ENCODE measurements around the gene PHEX.
A peak's percentile ranks its signal among the peaks of the same experiment; 100 is the strongest.

Gene PHEX

DNA sequence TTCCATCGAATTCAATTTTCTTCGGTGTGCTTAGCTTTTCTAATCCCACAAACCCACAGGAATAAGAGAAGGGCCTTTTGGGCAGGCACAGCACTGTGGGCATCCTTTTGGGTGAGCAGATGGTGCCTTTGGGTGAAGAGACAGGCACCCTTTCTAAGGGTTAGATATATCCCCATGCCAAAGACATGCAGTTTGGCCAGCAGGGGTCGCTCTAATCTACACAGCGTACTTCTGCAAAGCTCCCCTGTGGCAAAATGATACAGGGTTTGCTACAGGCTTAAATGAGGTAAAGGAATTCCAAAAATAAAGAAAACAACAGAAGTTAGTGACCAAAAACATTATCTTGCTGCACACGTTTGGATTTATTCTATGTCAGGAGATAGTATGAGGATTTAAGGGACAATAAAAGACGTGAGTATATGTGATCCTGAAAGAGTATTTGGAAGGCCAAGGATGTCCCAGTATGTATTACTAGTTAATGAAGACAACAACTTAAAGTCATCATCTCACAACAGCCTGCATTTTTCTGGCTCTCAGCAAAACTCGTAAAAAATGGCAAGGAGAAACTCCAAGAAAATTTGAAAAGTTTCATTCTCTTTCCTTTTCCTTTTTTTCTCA lies 49.5 kb downstream of the PHEX start:
- Histone ChIP-seq H3K36me3 (ENCODE audit: control insufficient read depth in 1 of 2, insufficient read depth in 2 of 2, low read length in 2 of 2) (no peaks in the 10 kb centered on the region), H3K79me1 (ENCODE audit: low read length) (no peaks in the 10 kb centered on the region), H3K4me3 (ENCODE audit: low read depth, low read length) (no peak overlapping the region), H2AFZ (ENCODE audit: insufficient read depth, low read length, poor library complexity) (no peak overlapping the region), H2BK12ac (ENCODE audit: low read length) (no peak overlapping the region), H3K18ac (ENCODE audit: low read length) (no peak overlapping the region), H4K8ac (ENCODE audit: low read depth, low read length) (no peak overlapping the region), H3K23ac (ENCODE audit: low read length) (no peak overlapping the region), H3K9ac (ENCODE audit: low read length) (no peak overlapping the region), H3K14ac (ENCODE audit: low read length) (no peak overlapping the region), H3K4ac (ENCODE audit: low read depth, low read length) (no peak overlapping the region), H3K27ac (ENCODE audit: low read depth, low read length) (no peak overlapping the region), H4K91ac (ENCODE audit: low read depth, low read length) (no peak overlapping the region), H3K79me2 (ENCODE audit: control insufficient read depth, insufficient read depth, low read length, poor library complexity) (no peaks in the 10 kb centered on the region), H3K4me2 (ENCODE audit: low read length) (no peak overlapping the region), H3K27me3 (ENCODE audit: insufficient read depth, low read length) (no peaks in the 10 kb centered on the region), H3K4me1 (ENCODE audit: control insufficient read depth in 1 of 2, insufficient read depth in 2 of 2, low read length in 2 of 2) (no peaks in the 10 kb centered on the region), H2AK5ac (ENCODE audit: low read length) (no peak overlapping the region), H3K9me3 (ENCODE audit: insufficient read depth, low read depth, low read length) (no peaks in the 10 kb centered on the region), H2BK5ac (ENCODE audit: low read depth, low read length, poor library complexity) (no peak overlapping the region), H4K12ac (ENCODE audit: low read depth, low read length) (no peak overlapping the region), H2BK120ac (ENCODE audit: insufficient read depth, low read length, poor library complexity) (no peak overlapping the region)
- DNase-seq, result peak; percentile 23 to 80
- no CpG with 5 or more reads among the region's 7 CpGs for WGBS (ENCODE audit: extremely low coverage, insufficient coverage, insufficient read length)

DNA sequence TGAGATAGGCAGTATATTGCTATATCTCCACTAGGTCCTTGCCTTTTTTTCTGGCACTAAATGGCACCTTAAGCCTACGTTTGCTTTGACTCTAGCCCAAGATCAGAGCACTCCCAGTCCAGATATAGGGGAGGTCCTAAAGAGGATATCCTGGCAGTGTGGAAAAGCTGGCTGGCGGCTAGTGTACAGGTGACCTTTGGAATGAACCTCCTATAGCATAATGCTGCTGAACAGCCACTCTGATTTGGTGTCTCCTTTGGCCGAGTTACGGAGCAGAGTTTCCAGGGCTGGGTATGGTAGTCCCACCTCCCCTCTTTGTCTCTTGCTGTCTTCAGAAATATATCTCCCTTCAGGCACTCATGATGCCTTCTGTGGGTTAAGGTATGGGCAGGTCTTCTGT lies 53.9 kb downstream of the PHEX start:
- H4K12ac ChIP-seq (ENCODE audit: low read depth, low read length), result no peak overlapping the region
- DNase-seq, result no peak
- H3K4ac ChIP-seq (ENCODE audit: low read depth, low read length), result no peak overlapping the region
- H3K9ac ChIP-seq (ENCODE audit: low read length), result no peak overlapping the region
- no peaks in the 10 kb centered on the region for H3K27me3 ChIP-seq (ENCODE audit: insufficient read depth, low read length)
- H3K4me1 ChIP-seq (ENCODE audit: control insufficient read depth in 1 of 2, insufficient read depth in 2 of 2, low read length in 2 of 2), result no peaks in the 10 kb centered on the region
- H4K91ac ChIP-seq (ENCODE audit: low read depth, low read length), result no peak overlapping the region
- no peak overlapping the region for H3K23ac ChIP-seq (ENCODE audit: low read length)
- H2AFZ ChIP-seq (ENCODE audit: insufficient read depth, low read length, poor library complexity), result no peak overlapping the region
- H3K36me3 ChIP-seq (ENCODE audit: control insufficient read depth in 1 of 2, insufficient read depth in 2 of 2, low read length in 2 of 2), result no peaks in the 10 kb centered on the region
- H3K79me1 ChIP-seq (ENCODE audit: low read length), result no peaks in the 10 kb centered on the region
- WGBS (ENCODE audit: extremely low coverage, insufficient coverage, insufficient read length), result no CpG with 5 or more reads among the region's 4 CpGs
- H4K8ac ChIP-seq (ENCODE audit: low read depth, low read length), result no peak overlapping the region
- H2BK120ac ChIP-seq (ENCODE audit: insufficient read depth, low read length, poor library complexity), result no peak overlapping the region
- no peak overlapping the region for H3K4me3 ChIP-seq (ENCODE audit: low read depth, low read length)
- no peak overlapping the region for H3K14ac ChIP-seq (ENCODE audit: low read length)
- no peak overlapping the region for H3K18ac ChIP-seq (ENCODE audit: low read length)
- H3K79me2 ChIP-seq (ENCODE audit: control insufficient read depth, insufficient read depth, low read length, poor library complexity), result no peaks in the 10 kb centered on the region
- H3K9me3 ChIP-seq (ENCODE audit: insufficient read depth, low read depth, low read length), result no peaks in the 10 kb centered on the region
- no peak overlapping the region for H3K4me2 ChIP-seq (ENCODE audit: low read length)
- no peak overlapping the region for H3K27ac ChIP-seq (ENCODE audit: low read depth, low read length)
- H2AK5ac ChIP-seq (ENCODE audit: low read length), result no peak overlapping the region
- no peak overlapping the region for H2BK5ac ChIP-seq (ENCODE audit: low read depth, low read length, poor library complexity)
- no peak overlapping the region for H2BK12ac ChIP-seq (ENCODE audit: low read length)

DNA sequence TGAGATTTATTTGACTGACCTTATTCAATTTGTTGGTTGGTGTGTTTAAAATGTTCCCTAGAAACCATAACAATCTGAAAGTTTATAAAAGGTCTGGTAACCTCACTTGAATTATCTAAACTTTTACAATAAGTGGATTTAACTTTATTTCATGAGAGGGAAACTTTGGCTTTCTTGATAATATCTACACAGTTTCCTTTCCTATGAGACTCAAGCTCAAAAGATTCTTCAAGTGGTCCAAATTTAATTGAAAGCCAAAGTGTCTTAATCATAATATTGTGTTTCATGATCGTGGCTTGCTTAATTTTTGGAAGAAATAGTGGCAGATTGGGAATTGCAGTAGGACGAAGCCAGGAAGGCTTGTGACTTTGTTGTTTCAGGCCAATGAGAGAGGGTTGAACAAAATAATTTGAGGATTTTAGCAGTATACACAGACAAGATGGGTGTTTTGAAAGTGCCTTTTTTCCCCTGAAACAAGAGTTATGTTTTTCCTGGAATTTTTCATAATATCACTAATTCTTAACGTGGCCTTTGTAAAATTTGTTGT lies 55.0 kb downstream of the PHEX start:
- no peaks in the 10 kb centered on the region for H3K4me1 ChIP-seq (ENCODE audit: control insufficient read depth in 1 of 2, insufficient read depth in 2 of 2, low read length in 2 of 2)
- no peaks in the 10 kb centered on the region for H3K36me3 ChIP-seq (ENCODE audit: control insufficient read depth in 1 of 2, insufficient read depth in 2 of 2, low read length in 2 of 2)
- H3K79me2 ChIP-seq (ENCODE audit: control insufficient read depth, insufficient read depth, low read length, poor library complexity), result no peaks in the 10 kb centered on the region
- H2AFZ ChIP-seq (ENCODE audit: insufficient read depth, low read length, poor library complexity), result no peak overlapping the region
- H3K27me3 ChIP-seq (ENCODE audit: insufficient read depth, low read length), result no peaks in the 10 kb centered on the region
- H3K9ac ChIP-seq (ENCODE audit: low read length), result no peak overlapping the region
- H3K18ac ChIP-seq (ENCODE audit: low read length), result no peak overlapping the region
- H3K79me1 ChIP-seq (ENCODE audit: low read length), result no peaks in the 10 kb centered on the region
- no peak overlapping the region for H2BK120ac ChIP-seq (ENCODE audit: insufficient read depth, low read length, poor library complexity)
- H3K23ac ChIP-seq (ENCODE audit: low read length), result no peak overlapping the region
- DNase-seq, result no peak
- no peak overlapping the region for H3K14ac ChIP-seq (ENCODE audit: low read length)
- no peak overlapping the region for H4K12ac ChIP-seq (ENCODE audit: low read depth, low read length)
- no peak overlapping the region for H3K4ac ChIP-seq (ENCODE audit: low read depth, low read length)
- no peak overlapping the region for H4K8ac ChIP-seq (ENCODE audit: low read depth, low read length)
- H3K27ac ChIP-seq (ENCODE audit: low read depth, low read length), result no peak overlapping the region
- WGBS (ENCODE audit: extremely low coverage, insufficient coverage, insufficient read length), result no CpG with 5 or more reads among the region's 3 CpGs
- no peak overlapping the region for H2BK5ac ChIP-seq (ENCODE audit: low read depth, low read length, poor library complexity)
- H2BK12ac ChIP-seq (ENCODE audit: low read length), result no peak overlapping the region
- no peaks in the 10 kb centered on the region for H3K9me3 ChIP-seq (ENCODE audit: insufficient read depth, low read depth, low read length)
- H4K91ac ChIP-seq (ENCODE audit: low read depth, low read length), result no peak overlapping the region
- no peak overlapping the region for H2AK5ac ChIP-seq (ENCODE audit: low read length)
- no peak overlapping the region for H3K4me3 ChIP-seq (ENCODE audit: low read depth, low read length)
- no peak overlapping the region for H3K4me2 ChIP-seq (ENCODE audit: low read length)

DNA sequence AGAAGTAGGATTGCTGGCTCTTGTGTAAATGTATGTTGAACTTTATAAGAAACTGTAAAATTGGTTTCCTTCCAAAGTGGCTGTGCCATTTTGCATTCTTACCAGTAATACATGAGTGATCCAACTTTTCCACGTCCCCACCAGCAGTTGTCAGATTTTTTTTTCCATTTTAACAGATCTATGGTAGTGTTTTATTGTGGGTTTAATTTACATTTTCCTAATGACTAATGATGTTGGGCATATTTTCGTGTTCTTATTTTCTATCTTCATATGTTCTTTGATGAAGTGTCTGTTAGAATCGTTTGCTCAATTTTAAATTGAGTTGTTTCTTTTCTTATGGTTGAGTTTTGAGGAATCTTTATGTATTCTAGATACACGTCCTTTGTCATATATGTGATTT lies 56.2 kb downstream of the PHEX start:
- no peaks in the 10 kb centered on the region for H3K27me3 ChIP-seq (ENCODE audit: insufficient read depth, low read length)
- H2BK5ac ChIP-seq (ENCODE audit: low read depth, low read length, poor library complexity), result no peak overlapping the region
- no peak overlapping the region for H3K4me3 ChIP-seq (ENCODE audit: low read depth, low read length)
- no peak overlapping the region for H4K91ac ChIP-seq (ENCODE audit: low read depth, low read length)
- H3K4ac ChIP-seq (ENCODE audit: low read depth, low read length), result no peak overlapping the region
- no peak overlapping the region for H3K4me2 ChIP-seq (ENCODE audit: low read length)
- H3K14ac ChIP-seq (ENCODE audit: low read length), result no peak overlapping the region
- no peak overlapping the region for H4K12ac ChIP-seq (ENCODE audit: low read depth, low read length)
- DNase-seq, result no peak
- H3K79me2 ChIP-seq (ENCODE audit: control insufficient read depth, insufficient read depth, low read length, poor library complexity), result no peaks in the 10 kb centered on the region
- H2BK120ac ChIP-seq (ENCODE audit: insufficient read depth, low read length, poor library complexity), result no peak overlapping the region
- no peaks in the 10 kb centered on the region for H3K79me1 ChIP-seq (ENCODE audit: low read length)
- H3K18ac ChIP-seq (ENCODE audit: low read length), result no peak overlapping the region
- no peaks in the 10 kb centered on the region for H3K9me3 ChIP-seq (ENCODE audit: insufficient read depth, low read depth, low read length)
- WGBS (ENCODE audit: extremely low coverage, insufficient coverage, insufficient read length), result no CpG with 5 or more reads among the region's 4 CpGs
- no peak overlapping the region for H3K23ac ChIP-seq (ENCODE audit: low read length)
- H2BK12ac ChIP-seq (ENCODE audit: low read length), result no peak overlapping the region
- H3K4me1 ChIP-seq (ENCODE audit: control insufficient read depth in 1 of 2, insufficient read depth in 2 of 2, low read length in 2 of 2), result no peaks in the 10 kb centered on the region
- H2AFZ ChIP-seq (ENCODE audit: insufficient read depth, low read length, poor library complexity), result no peak overlapping the region
- H3K27ac ChIP-seq (ENCODE audit: low read depth, low read length), result no peak overlapping the region
- no peak overlapping the region for H2AK5ac ChIP-seq (ENCODE audit: low read length)
- no peak overlapping the region for H3K9ac ChIP-seq (ENCODE audit: low read length)
- no peak overlapping the region for H4K8ac ChIP-seq (ENCODE audit: low read depth, low read length)
- H3K36me3 ChIP-seq (ENCODE audit: control insufficient read depth in 1 of 2, insufficient read depth in 2 of 2, low read length in 2 of 2), result no peaks in the 10 kb centered on the region

Measured in trophoblast cell (in vitro differentiated cells and primary cell).